IMR-90 (cell line): ENCODE data around the gene BRD1. TPM values are rescaled to one million over a fixed set of nuclear protein-coding genes. Genes with fewer than 3 reads are reported as not detected.

Experiments
- ATAC-seq: fragments of 200-7000 bp; cut with Tn5 transposase; 2 replicates; pipeline ENCODE4 v1.9.1; 2020; ENCODE audit warnings: low read depth, mild to moderate bottlenecking, moderate library complexity
- BruUV-seq: library from RNA; stranded (reverse); fragments of 400-500 nt; replicated peaks from 2 replicates; lab custom pipeline; 2021; lab: Mats Ljungman, UMichigan
- CTCF ChIA-PET: fragments of 300-600 bp; formaldehyde crosslinking; extraction: SDS; loops from one replicate; lab custom pipeline; 2021; ENCODE audit warnings: antibody characterized with exemption; lab: Yijun Ruan, JAX
- POLR2A ChIA-PET: fragments of 300-600 bp; sonication (Branson Sonifier 250); formaldehyde crosslinking; loops from one replicate; lab custom pipeline; 2022; ENCODE audit warnings: antibody characterized with exemption; ENCODE audit not compliant: unreplicated experiment; lab: Charles Lee
- DNase-seq: peaks from one replicate; pipeline ENCODE4 v3.0.0; 2013
- H2AFZ ChIP-seq: replicated peaks from 2 replicates; pipeline ENCODE3; 2013; ENCODE audit warnings: low read length, mild to moderate bottlenecking; ENCODE audit not compliant: poor library complexity
- H2AK5ac ChIP-seq: 2 replicates; pipeline ENCODE4 v1.6.1; 2013; ENCODE audit warnings: low read depth, low read length, inconsistent platforms
- H2AK9ac ChIP-seq: replicated peaks from 2 replicates; pipeline ENCODE3; 2013; ENCODE audit warnings: mild to moderate bottlenecking, low read depth, low read length, moderate library complexity; ENCODE audit not compliant: poor library complexity
- H2BK120ac ChIP-seq: 2 replicates; pipeline ENCODE4 v1.6.1; 2013; ENCODE audit warnings: low read depth, low read length, inconsistent platforms
- H2BK15ac ChIP-seq: 3 replicates; pipeline ENCODE4 v1.6.1; 2013; ENCODE audit warnings: low read depth, low read length, inconsistent platforms
- H2BK20ac ChIP-seq: 2 replicates; pipeline ENCODE4 v1.6.1; 2013; ENCODE audit warnings: low read depth, mild to moderate bottlenecking, inconsistent platforms, low read length, moderate library complexity
- H2BK5ac ChIP-seq: 2 replicates; pipeline ENCODE4 v1.6.1; 2013; ENCODE audit warnings: mild to moderate bottlenecking, low read depth, low read length, inconsistent platforms; ENCODE audit not compliant: poor library complexity, severe bottlenecking
- H3K14ac ChIP-seq: replicated peaks from 2 replicates; pipeline ENCODE4 v1.6.1; 2013; ENCODE audit warnings: low read depth, low read length, inconsistent platforms
- H3K18ac ChIP-seq: 2 replicates; pipeline ENCODE4 v1.6.1; 2013; ENCODE audit warnings: low read depth, low read length, control low read depth
- H3K23ac ChIP-seq: 2 replicates; pipeline ENCODE4 v1.6.1; 2013; ENCODE audit warnings: low read depth, low read length, inconsistent platforms
- H3K27ac ChIP-seq: 2 replicates; pipeline ENCODE4 v1.5.1; 2013; ENCODE audit warnings: mild to moderate bottlenecking, control low read depth, low read length; ENCODE audit not compliant: insufficient read depth
- H3K27me3 ChIP-seq: 2 replicates; pipeline ENCODE4 v1.6.1; 2013; ENCODE audit warnings: low read length; ENCODE audit not compliant: control insufficient read depth, insufficient read depth
- H3K36me3 ChIP-seq: 2 replicates; pipeline ENCODE4 v1.6.1; 2013; ENCODE audit warnings: low read length, mixed read lengths; ENCODE audit not compliant: control insufficient read depth, insufficient read depth
- H3K4ac ChIP-seq: 2 replicates; pipeline ENCODE4 v1.6.1; 2013; ENCODE audit warnings: low read depth, low read length, inconsistent platforms
- H3K4me1 ChIP-seq: 2 replicates; pipeline ENCODE4 v1.6.1; 2013; ENCODE audit warnings: low read length, mixed read lengths; ENCODE audit not compliant: control insufficient read depth, insufficient read depth
- H3K4me2 ChIP-seq: 2 replicates; pipeline ENCODE4 v1.6.1; 2013; ENCODE audit warnings: low read depth, mild to moderate bottlenecking, control low read depth, low read length, moderate library complexity
- H3K4me3 ChIP-seq: 2 replicates; pipeline ENCODE4 v1.5.1; 2013; ENCODE audit warnings: low read depth, mild to moderate bottlenecking, control low read depth, low read length, moderate library complexity; ENCODE audit not compliant: insufficient read depth
- H3K56ac ChIP-seq: 2 replicates; pipeline ENCODE4 v1.6.1; 2013; ENCODE audit warnings: low read length, inconsistent platforms; ENCODE audit not compliant: insufficient read depth; ENCODE audit errors: extremely low read depth
- H3K79me1 ChIP-seq, 2 experiments: 2 replicates each; pipeline ENCODE4 v1.6.1; 2013; ENCODE audit warnings: low read length in 2 of 2, inconsistent platforms in 1 of 2, low read depth in 1 of 2
- H3K9ac ChIP-seq: 2 replicates; pipeline ENCODE4 v1.6.1; 2013; ENCODE audit warnings: low read depth, low read length, control low read depth
- H3K9me1 ChIP-seq: 2 replicates; pipeline ENCODE4 v1.6.1; 2013; ENCODE audit warnings: low read length, inconsistent platforms; ENCODE audit not compliant: insufficient read depth
- H3K9me3 ChIP-seq: 2 replicates; pipeline ENCODE4 v1.6.1; 2013; ENCODE audit warnings: low read length; ENCODE audit not compliant: control insufficient read depth, insufficient read depth
- H4K20me1 ChIP-seq: 2 replicates; pipeline ENCODE4 v1.6.1; 2013; ENCODE audit warnings: low read length, inconsistent platforms; ENCODE audit not compliant: insufficient read depth
- H4K5ac ChIP-seq: 2 replicates; pipeline ENCODE4 v1.6.1; 2013; ENCODE audit warnings: mild to moderate bottlenecking, low read depth, low read length, control low read depth
- H4K8ac ChIP-seq, 2 experiments: 2 replicates each; pipeline ENCODE4 v1.6.1; 2013; ENCODE audit warnings: low read depth in 2 of 2, low read length in 2 of 2, control low read depth in 1 of 2, inconsistent platforms in 1 of 2
- H4K91ac ChIP-seq: 2 replicates; pipeline ENCODE4 v1.6.1; 2013; ENCODE audit warnings: low read depth, low read length, inconsistent platforms; ENCODE audit not compliant: insufficient read depth
- BHLHE40 ChIP-seq: fragments of 150-350 bp; IDR thresholded peaks from 2 replicates; pipeline ENCODE4 v1.6.1; 2016; ENCODE audit warnings: mild to moderate bottlenecking, low read depth, low read length
- CHD1 ChIP-seq: IDR thresholded peaks from 2 replicates; pipeline ENCODE4 v1.6.1; 2012; ENCODE audit warnings: low read depth, low read length, improper control_type of control experiment
- MAFK ChIP-seq: IDR thresholded peaks from 2 replicates; pipeline ENCODE4 v1.6.1; 2012; ENCODE audit warnings: low read depth, low read length, improper control_type of control experiment
- MAZ ChIP-seq: IDR thresholded peaks from 2 replicates; pipeline ENCODE4 v1.6.1; 2012; ENCODE audit warnings: low read depth, mild to moderate bottlenecking, low read length, improper control_type of control experiment, moderate library complexity, borderline replicate concordance
- RFX5 ChIP-seq: IDR thresholded peaks from 2 replicates; pipeline ENCODE4 v1.8.0; 2012; ENCODE audit warnings: low read depth, mild to moderate bottlenecking, low read length, moderate library complexity
- WGBS, 2 experiments: methylation state at CpG; one replicate each; pipeline versions ENCODE4 v1.1.5 to v1.1.7; 2013; ENCODE audit warnings: missing lambda C conversion rate in 2 of 2; ENCODE audit not compliant: insufficient read length in 1 of 2; ENCODE audit errors: extremely low coverage in 2 of 2; 5-methylcytosine and 5-hydroxymethylcytosine counted together
- dilution Hi-C: fragments of 300-500 bp; cut with HindIII; formaldehyde crosslinking; loops from one replicate; pipeline ENCODE4 v1.14.3; 2018; ENCODE audit warnings: low sequenced_read_pairs; ENCODE audit not compliant: unreplicated experiment
- in situ Hi-C: fragments of 300-500 bp; cut with MboI; formaldehyde crosslinking; loops from 3 replicates; pipeline ENCODE4 v1.14.3; 2019; ENCODE audit warnings: low sequenced_read_pairs, inconsistent platforms, mixed read lengths
- intact Hi-C: fragments of 100-400 bp; cut with micrococcal nuclease; formaldehyde crosslinking; loops from 2 replicates; pipeline ENCODE4 v1.10.0; 2022
- polyA plus RNA-seq, 3 experiments: library from polyadenylated mRNA; depleted of rRNA; stranded (reverse); fragments of >200 nt; gene quantifications; 2 replicates each; pipeline ENCODE4 v1.2.3, GENCODE V29; 2012; ENCODE audit warnings: low replicate concordance in 1 of 3
- total RNA-seq: library from RNA; depleted of rRNA; stranded (reverse); fragments of >200 nt; gene quantifications from 2 replicates; pipeline ENCODE4 v1.2.3, GENCODE V29; 2012

Gene BRD1
- total and polyA plus RNA-seq, 2 of the 4 experiments (the other 2 are of a cell fraction), result 10.0 to 10.6 TPM

DNA sequence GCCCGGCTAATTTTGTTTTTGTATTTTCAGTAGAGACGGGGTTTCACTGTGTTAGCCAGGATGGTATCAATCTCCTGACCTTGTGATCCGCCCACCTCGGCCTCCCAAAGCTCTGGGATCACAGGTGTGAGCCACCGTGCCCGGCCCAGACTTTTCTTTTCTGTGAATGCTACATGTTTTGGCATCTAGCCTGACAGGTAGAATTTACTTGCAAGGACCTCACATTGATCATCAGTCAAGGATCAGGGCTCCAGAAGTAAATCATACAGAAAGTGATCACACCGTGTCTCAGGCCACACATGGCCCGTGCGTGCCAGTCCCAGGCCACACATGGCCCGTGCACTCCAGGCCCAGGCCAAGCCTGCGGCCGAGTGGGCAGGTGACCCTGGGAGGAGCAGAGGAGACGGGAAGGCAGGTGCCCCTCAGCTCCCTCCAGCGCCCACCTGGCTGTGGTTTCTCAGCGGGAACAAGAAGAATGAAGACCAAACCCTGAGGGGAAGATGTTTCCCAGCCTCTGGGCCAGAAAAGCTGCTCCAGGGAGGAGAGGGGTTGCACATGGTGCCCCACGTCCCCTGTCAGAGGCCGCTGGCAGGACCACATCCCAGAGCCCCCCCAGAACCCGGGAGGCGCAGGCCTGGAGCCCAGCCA lies 76.2 kb downstream of the BRD1 start:
- Histone ChIP-seq H4K8ac (no peak overlapping the region), H3K4me1 (no peaks in the 10 kb centered on the region), H3K56ac (no peak overlapping the region), H3K14ac (no peak overlapping the region), H3K36me3 (no peaks in the 10 kb centered on the region), H4K5ac (no peak overlapping the region), H3K27me3 (peaks cover 5% of the 10 kb centered on the region; the same call in 1 of the 2 replicates), H2BK5ac (no peak overlapping the region), H4K91ac (no peak overlapping the region), H2AFZ (no peak overlapping the region), H3K9ac (no peak overlapping the region), H2AK5ac (no peak overlapping the region), H3K9me1 (no peaks in the 10 kb centered on the region), H3K4me2 (no peak overlapping the region), H3K23ac (no peak overlapping the region), H3K9me3 (peaks cover 5% of the 10 kb centered on the region), H2BK120ac (no peak overlapping the region), H3K4ac (no peak overlapping the region), H2AK9ac (no peak overlapping the region), H4K20me1 (no peaks in the 10 kb centered on the region), H3K18ac (no peak overlapping the region), H3K27ac (no peak overlapping the region), H3K4me3 (no peak overlapping the region), H3K79me1 (no peaks in the 10 kb centered on the region), H2BK15ac (no peak overlapping the region), H2BK20ac (no peak overlapping the region)
- intact Hi-C loops, result no loop called here
- TF ChIP-seq RFX5, result no peak
- no peak for TF ChIP-seq MAZ
- TF ChIP-seq CHD1, result no peak
- no peak for TF ChIP-seq MAFK
- no peak for TF ChIP-seq BHLHE40
- ChIA-PET CTCF (no interaction called here), POLR2A (no interaction called here)
- ATAC-seq, result no peak
- 56% methylated on average over 9 of the region's 19 CpGs; no CpG with 5 or more reads in 1 of the 2 experiments for whole genome bisulfite sequencing, 2 experiments
- in situ Hi-C loops, result no loop called here
- dilution Hi-C loops, result no loop called here
- DNase-seq, result no peak
- BruUV-seq, result no TSS peak
